Panc1 (cell line): ENCODE data around the gene METTL16. TPM values are rescaled to one million over a fixed set of nuclear protein-coding genes. Genes with fewer than 3 reads are reported as not detected.

Experiments used
- ATAC-seq: fragments of 200-7000 bp; cut with Tn5 transposase; 2 replicates; pipeline ENCODE4 v1.9.1; 2020; ENCODE audit warnings: mild to moderate bottlenecking, moderate library complexity
- BruUV-seq: library from RNA; stranded (reverse); fragments of 400-500 nt; replicated peaks from 2 replicates; lab custom pipeline; 2021; lab: Mats Ljungman, UMichigan
- CTCF ChIA-PET: fragments of 300-600 bp; sonication (Branson Sonifier 250); formaldehyde crosslinking; loops from one replicate; lab custom pipeline; 2022; ENCODE audit warnings: antibody characterized with exemption; lab: Charles Lee
- POLR2A ChIA-PET: fragments of 300-600 bp; sonication (Branson Sonifier 250); formaldehyde crosslinking; loops from one replicate; lab custom pipeline; 2022; ENCODE audit warnings: antibody characterized with exemption; lab: Charles Lee
- DNase-seq: peaks from one replicate; pipeline ENCODE4 v3.0.0-alpha.2; 2010; ENCODE audit warnings: low read depth, low spot score
- H3K27ac ChIP-seq: 2 replicates; pipeline ENCODE4 v1.5.1; 2011; ENCODE audit warnings: mild to moderate bottlenecking, low read length, inconsistent platforms
- H3K27me3 ChIP-seq: fragments of 200-500 bp; sonication (Bioruptor generic); 2 replicates; pipeline ENCODE4 v1.6.0; 2014; ENCODE audit warnings: low read length, inconsistent platforms; ENCODE audit not compliant: control insufficient read depth, insufficient read depth
- H3K36me3 ChIP-seq: fragments of 200-500 bp; sonication (Bioruptor generic); 2 replicates; pipeline ENCODE4 v1.5.1; 2014; ENCODE audit warnings: inconsistent platforms, mild to moderate bottlenecking, low read length, moderate library complexity; ENCODE audit not compliant: control insufficient read depth, insufficient read depth
- H3K4me1 ChIP-seq: 2 replicates; pipeline ENCODE4 v1.5.1; 2011; ENCODE audit warnings: inconsistent platforms, mild to moderate bottlenecking, low read length, moderate library complexity; ENCODE audit not compliant: control insufficient read depth, insufficient read depth
- H3K4me3 ChIP-seq, 2 experiments: 2 replicates each; pipeline ENCODE4 v1.5.1; 2011 to 2012; ENCODE audit warnings: low read depth in 2 of 2, low read length in 2 of 2, mild to moderate bottlenecking in 2 of 2, inconsistent platforms in 1 of 2, moderate library complexity in 1 of 2
- H3K9me3 ChIP-seq: fragments of 200-500 bp; sonication (Bioruptor generic); 2 replicates; pipeline ENCODE4 v1.5.1; 2014; ENCODE audit warnings: low read depth, mild to moderate bottlenecking, inconsistent platforms, low read length, moderate library complexity; ENCODE audit not compliant: control insufficient read depth, insufficient read depth
- CTCF ChIP-seq: fragments of 450-650 bp; IDR thresholded peaks from 2 replicates; pipeline ENCODE4 v1.5.1; 2017; ENCODE audit warnings: mild to moderate bottlenecking
- POLR2AphosphoS5 ChIP-seq: IDR thresholded peaks from 2 replicates; pipeline ENCODE4 v1.6.1; 2012; ENCODE audit warnings: mild to moderate bottlenecking, low read depth, low read length, moderate library complexity
- REST ChIP-seq, 2 experiments: IDR thresholded peaks; 2 replicates each; pipeline ENCODE4 v1.6.1; 2011 to 2012; ENCODE audit warnings: low read depth in 2 of 2, control low read depth in 1 of 2, low read length in 1 of 2, mild to moderate bottlenecking in 1 of 2, moderate library complexity in 1 of 2; ENCODE audit not compliant: insufficient read depth in 1 of 2
- SIN3A ChIP-seq: IDR thresholded peaks from 2 replicates; pipeline ENCODE4 v1.6.1; 2012; ENCODE audit warnings: low read depth, mild to moderate bottlenecking, low read length, moderate library complexity, borderline replicate concordance; ENCODE audit not compliant: insufficient read depth
- TCF7L2 ChIP-seq: IDR thresholded peaks from 2 replicates; pipeline ENCODE4 v1.6.1; 2011; ENCODE audit warnings: mild to moderate bottlenecking, low read depth, low read length, inconsistent platforms
- in situ Hi-C: cut with HindIII; loops from 2 replicates; pipeline ENCODE4 v1.10.0; 2016; ENCODE audit warnings: low sequenced_read_pairs, low pct_unique_long_range_greater_than_20kb
- intact Hi-C: fragments of 100-400 bp; cut with micrococcal nuclease; formaldehyde crosslinking; loops from one replicate; pipeline ENCODE4 v1.10.0; 2022; ENCODE audit not compliant: unreplicated experiment
- total RNA-seq: library from RNA; stranded (reverse); gene quantifications from one replicate; pipeline ENCODE4 v1.2.1, GENCODE V29; 2021; ENCODE audit not compliant: unreplicated experiment

The METTL16 gene
- total RNA-seq, 1 experiment from 2014 or later: 34.7 TPM

GRCh38 chr17:2383628-2384167 lies 128.0 kb downstream of the METTL16 start:
- intact Hi-C loops: loop anchor here (1.0 kb wide), 1 partner anchor 33 kb away; no protein-coding TSS in a partner anchor
- H3K36me3 ChIP-seq: no peaks in the 10 kb centered on the region

GRCh38 chr17:2380950-2381649 lies 130.6 kb downstream of the METTL16 start:
- in situ Hi-C loops (no loop called here), intact Hi-C loops (no loop called here)
- Histone ChIP-seq H3K27me3 (no peaks in the 10 kb centered on the region), H3K36me3 (no peaks in the 10 kb centered on the region), H3K9me3 (no peaks in the 10 kb centered on the region), H3K4me1 (peaks cover 12% of the 10 kb centered on the region), H3K4me3 (no peak overlapping the region), H3K27ac (no peak overlapping the region)
- no peak for TF ChIP-seq POLR2AphosphoS5
- TF ChIP-seq TCF7L2: no peak
- TF ChIP-seq CTCF: no peak
- no peak for TF ChIP-seq REST (IDR thresholded peaks at IDR 0.05; ENCODE audit: insufficient read depth in 1 of 2, low read depth in 2 of 2, low read length in 1 of 2)
- no peak for TF ChIP-seq SIN3A
- ChIA-PET POLR2A (no interaction called here), CTCF (interaction anchor here (4.4 kb wide), 1 partner anchor 35 kb away, joined by 58 read pairs; no protein-coding TSS in a partner anchor)
- ATAC-seq: no peak
- DNase-seq: no peak
- no TSS peak for BruUV-seq

More at GRCh38 chr17:2383628-2384167, 128.0 kb downstream of the METTL16 start:
- H3K4me3 ChIP-seq: no peak overlapping the region
- no peaks in the 10 kb centered on the region for H3K27me3 ChIP-seq
- ChIA-PET POLR2A (interaction anchor here (0.7 kb wide), 1 partner anchor 74 kb away, joined by 5 read pairs; no protein-coding TSS in a partner anchor), CTCF (interaction anchor here (0.7 to 4.4 kb wide), 3 partner anchors 29 to 333 kb away, joined by 3 to 58 read pairs (median 3); no protein-coding TSS in a partner anchor)
- in situ Hi-C loops: no loop called here
- no peak for TF ChIP-seq SIN3A
- no peak for TF ChIP-seq REST (IDR thresholded peaks at IDR 0.05; ENCODE audit: insufficient read depth in 1 of 2, low read depth in 2 of 2, low read length in 1 of 2)
- no peak for TF ChIP-seq POLR2AphosphoS5
- no peak for TF ChIP-seq TCF7L2
- no TSS peak for BruUV-seq
- DNase-seq (no peak), ATAC-seq (no peak)
- H3K4me1 ChIP-seq: peaks cover 12% of the 10 kb centered on the region
- H3K9me3 ChIP-seq: no peaks in the 10 kb centered on the region
- H3K27ac ChIP-seq: 0 out of 2 replicates have a peak overlapping the region, but pooled peaks have one; percentile 44
